Right cardiac atrium (tissue), 5 donors: ENCODE results near the gene ZSCAN21. TPM values are rescaled to one million over a fixed set of nuclear protein-coding genes. Genes with fewer than 3 reads are reported as not detected.
A peak's percentile ranks its signal among the peaks of the same experiment; 100 is the strongest.

ENCODE experiments used
- ATAC-seq, 2 donors: fragments of 200-7000 bp; cut with Tn5 transposase; one replicate each; pipeline versions ENCODE4 v1.8.0 to v1.9.1; 2020; ENCODE audit warnings: moderate library complexity in 2 of 2, mild to moderate bottlenecking in 1 of 2
- DNase-seq, 3 donors: peaks; one replicate each; pipeline ENCODE4 v3.0.0-alpha.2; 2020
- H3K27ac ChIP-seq: one replicate; pipeline ENCODE4 v1.5.1; 2013; ENCODE audit warnings: mild to moderate bottlenecking, low read length, control low read depth, moderate library complexity
- H3K27me3 ChIP-seq: one replicate; pipeline ENCODE4 v1.6.1; 2013; ENCODE audit not compliant: control insufficient read depth, insufficient read depth
- H3K4me1 ChIP-seq: one replicate; pipeline ENCODE4 v1.6.1; 2013; ENCODE audit warnings: low read length; ENCODE audit not compliant: control insufficient read depth, insufficient read depth
- H3K4me3 ChIP-seq: one replicate; pipeline ENCODE4 v1.5.1; 2013; ENCODE audit warnings: low read length, control low read depth
- H3K9me3 ChIP-seq: one replicate; pipeline ENCODE4 v1.6.1; 2013; ENCODE audit warnings: low read length; ENCODE audit not compliant: control insufficient read depth
- WGBS: extraction: QIAGEN DNeasy Blood & Tissue Kit; methylation state at CpG from one replicate; pipeline ENCODE4 v1.1.7; 2013; 5-methylcytosine and 5-hydroxymethylcytosine counted together
- intact Hi-C, 4 donors: fragments of 100-400 bp; cut with DNase I; formaldehyde crosslinking; loops; one replicate each; pipeline versions ENCODE4 v1.11.0 to v1.14.0; 2022 to 2023
- polyA plus RNA-seq: library from polyadenylated mRNA; stranded (reverse); fragments of 200-250 nt; gene quantifications from one replicate; pipeline ENCODE4 v1.2.3, GENCODE V29; 2013
- total RNA-seq, 4 donors: library from RNA; stranded (reverse); fragmentation: NEBNext Ultra II Directional; extraction: Animal tissue kit (Norgen Biotek cat#: 25700); gene quantifications; one replicate each; pipeline ENCODE4 v1.2.1, GENCODE V29; 2021
- donor health status: healthy with polysubstance abuse.
- donor health status: DM: no; HTN: yes; CAD: no.
- donor health status: DM: no; HTN: no; CAD: no.
- donor health status: DM: no; HTN: yes; CAD: no; lungs with severe emphysema.
- donor health status: DM: yes; HTN: yes; CAD: no.

ZSCAN21 gene
- total and polyA plus RNA-seq, 5 donors: 6.2 to 8.6 (median 7.6) TPM

DNA sequence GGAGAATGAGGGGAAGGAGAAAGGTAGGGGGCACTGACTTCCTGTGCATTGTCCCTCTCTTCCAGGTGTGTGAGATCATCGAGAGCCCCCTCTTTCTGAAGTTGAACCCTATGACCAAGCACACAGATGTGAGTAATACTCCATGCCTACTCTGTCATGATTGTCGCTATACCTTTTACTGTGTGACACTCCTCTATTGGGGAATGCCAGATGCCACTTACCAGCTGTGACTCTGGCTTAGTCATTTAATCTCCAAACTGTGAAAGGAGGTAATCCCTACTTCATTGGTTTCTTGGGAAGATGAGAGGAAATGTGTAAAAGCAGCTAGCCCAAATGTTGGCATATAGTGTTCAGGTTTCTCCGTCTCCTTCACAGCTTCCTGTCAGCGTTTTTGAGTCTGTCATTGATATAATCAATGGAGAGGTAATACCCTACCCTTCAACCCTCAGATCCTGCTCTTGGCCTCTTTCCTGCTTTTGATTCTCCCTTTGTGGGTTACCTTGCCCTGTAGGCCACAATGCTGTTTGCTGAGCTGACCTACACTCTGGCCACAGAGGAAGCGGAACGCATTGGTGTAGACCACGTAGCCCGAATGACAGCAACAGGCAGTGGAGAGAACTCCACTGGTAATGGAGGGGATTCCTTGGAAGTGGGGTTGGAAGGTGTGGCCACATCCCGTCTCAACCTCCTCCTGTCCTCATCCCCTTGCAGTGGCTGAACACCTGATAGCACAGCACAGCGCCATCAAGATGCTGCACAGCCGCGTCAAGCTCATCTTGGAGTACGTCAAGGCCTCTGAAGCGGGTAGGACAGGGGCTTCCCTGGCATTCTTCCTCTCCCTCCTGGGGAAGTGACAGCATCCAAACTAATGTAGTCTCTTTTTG lies 41.2 kb downstream of the ZSCAN21 start:
- no peak for DNase-seq
- 87% methylated on average over 14 of the region's 14 CpGs for WGBS
- ATAC-seq: no peak
- intact Hi-C loops: no loop called here
- H3K9me3 ChIP-seq: no peaks in the 10 kb centered on the region
- peaks cover 3% of the 10 kb centered on the region for H3K4me1 ChIP-seq
- H3K27me3 ChIP-seq: no peaks in the 10 kb centered on the region
- no peak overlapping the region for H3K4me3 ChIP-seq
- H3K27ac ChIP-seq: no peak overlapping the region

DNA sequence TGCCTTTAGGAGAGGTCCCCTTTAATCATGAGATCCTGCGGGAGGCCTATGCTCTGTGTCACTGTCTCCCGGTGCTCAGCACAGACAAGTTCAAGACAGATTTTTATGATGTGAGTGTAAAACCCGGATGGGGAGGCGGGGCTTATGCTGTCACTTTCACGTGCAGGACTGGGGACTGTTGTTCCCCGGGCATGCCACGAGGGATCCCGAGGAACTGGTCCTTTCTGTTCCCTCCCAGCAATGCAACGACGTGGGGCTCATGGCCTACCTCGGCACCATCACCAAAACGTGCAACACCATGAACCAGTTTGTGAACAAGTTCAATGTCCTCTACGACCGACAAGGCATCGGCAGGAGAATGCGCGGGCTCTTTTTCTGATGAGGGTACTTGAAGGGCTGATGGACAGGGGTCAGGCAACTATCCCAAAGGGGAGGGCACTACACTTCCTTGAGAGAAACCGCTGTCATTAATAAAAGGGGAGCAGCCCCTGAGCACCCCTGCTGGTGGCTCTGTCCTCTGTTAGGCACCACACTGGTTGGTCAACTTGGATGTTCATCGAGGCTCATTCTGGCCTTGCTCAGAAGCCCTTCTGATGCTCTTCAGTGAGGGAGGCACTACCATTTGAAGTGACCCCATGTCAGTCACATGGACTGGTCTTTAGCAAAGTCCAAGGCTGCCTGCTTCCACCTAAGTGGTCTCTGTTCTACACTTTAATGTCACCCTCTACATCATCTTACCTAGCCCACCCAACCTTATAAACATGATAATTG lies 42.0 kb downstream of the ZSCAN21 start:
- Histone ChIP-seq H3K27ac (no peak overlapping the region), H3K27me3 (no peaks in the 10 kb centered on the region), H3K4me3 (no peak overlapping the region), H3K4me1 (peaks cover 3% of the 10 kb centered on the region), H3K9me3 (no peaks in the 10 kb centered on the region)
- 65% methylated on average over 19 of the region's 19 CpGs for WGBS
- intact Hi-C loops: no loop called here
- DNase-seq (no peak), ATAC-seq (no peak)

DNA sequence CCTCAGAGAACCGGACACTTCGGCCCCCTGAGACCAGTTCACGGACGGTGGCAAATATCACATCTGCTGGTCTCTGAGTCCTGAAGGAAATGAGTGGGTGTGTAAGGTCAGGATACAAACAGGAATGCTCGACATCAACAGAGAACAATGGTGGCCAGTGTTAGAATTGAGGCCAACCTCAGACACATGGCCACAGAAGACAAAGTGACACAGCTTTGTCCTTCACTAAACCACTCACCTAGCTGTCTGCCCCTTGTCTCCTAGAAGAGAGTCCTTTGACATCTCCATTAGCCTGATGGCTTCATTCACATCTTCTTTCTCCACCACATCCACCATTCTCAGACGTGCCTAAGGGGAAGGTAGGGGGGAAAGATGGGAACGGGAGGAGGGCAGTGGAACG lies 43.5 kb downstream of the ZSCAN21 start:
- H3K9me3 ChIP-seq: no peaks in the 10 kb centered on the region
- H3K4me1 ChIP-seq: peaks cover 3% of the 10 kb centered on the region
- no peaks in the 10 kb centered on the region for H3K27me3 ChIP-seq
- WGBS: 37% methylated on average over 8 of the region's 8 CpGs
- H3K4me3 ChIP-seq: no peak overlapping the region
- ATAC-seq: no peak
- intact Hi-C loops: no loop called here
- H3K27ac ChIP-seq: no peak overlapping the region
- no peak for DNase-seq

DNA sequence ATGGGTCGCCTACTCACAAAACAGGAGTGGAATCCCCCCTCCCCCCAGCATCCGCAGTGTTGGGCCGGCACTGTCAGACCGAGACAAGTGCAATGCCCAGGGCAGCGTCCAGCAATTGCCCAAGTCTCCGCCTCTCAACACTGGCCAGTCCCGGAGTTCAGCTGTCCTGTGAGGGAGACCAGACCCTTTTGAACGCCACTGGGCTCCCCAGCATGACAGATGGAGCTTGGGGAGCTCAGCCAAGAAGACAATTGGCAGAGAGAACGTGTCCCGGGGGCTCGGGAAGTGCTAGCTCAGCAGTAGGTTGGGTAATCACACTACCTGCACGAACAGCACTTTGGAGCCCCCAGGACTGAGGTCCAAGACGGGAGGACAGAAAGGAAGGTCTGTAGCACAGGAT lies 43.9 kb downstream of the ZSCAN21 start:
- ATAC-seq (no peak), DNase-seq (no peak)
- Histone ChIP-seq H3K27ac (no peak overlapping the region), H3K4me3 (no peak overlapping the region), H3K27me3 (no peaks in the 10 kb centered on the region), H3K4me1 (peaks cover 3% of the 10 kb centered on the region), H3K9me3 (no peaks in the 10 kb centered on the region)
- intact Hi-C loops: no loop called here
- 41% methylated on average over 13 of the region's 13 CpGs for WGBS

DNA sequence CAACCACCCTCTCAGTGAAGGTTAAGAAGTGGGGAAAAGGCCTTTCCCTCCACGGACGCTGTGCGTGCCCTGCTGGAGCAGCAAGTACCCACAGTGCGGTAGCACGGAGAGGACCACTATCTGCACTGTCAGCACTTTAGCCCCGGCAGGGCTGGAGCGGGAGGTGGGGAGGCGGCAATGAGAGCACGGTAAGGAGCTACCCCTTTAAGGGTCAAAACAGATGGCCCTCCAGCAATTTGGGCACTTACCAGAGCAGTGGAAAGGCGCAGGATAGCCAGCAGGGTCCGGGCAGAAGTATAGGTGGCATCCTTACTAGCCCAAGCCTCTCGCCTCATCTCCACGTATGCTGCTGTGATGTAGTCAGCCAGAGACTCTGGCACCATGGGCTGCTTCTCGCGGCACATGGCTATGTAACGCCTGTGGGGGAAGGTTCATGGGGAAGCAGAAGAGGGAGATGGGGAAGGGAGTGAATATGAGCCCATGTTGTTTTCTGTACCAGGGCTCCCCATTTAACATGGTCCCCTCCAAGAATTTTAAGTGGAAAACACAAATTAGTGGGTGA lies 44.4 kb downstream of the ZSCAN21 start:
- intact Hi-C loops: no loop called here
- Histone ChIP-seq H3K4me3 (no peak overlapping the region), H3K27me3 (no peaks in the 10 kb centered on the region), H3K27ac (no peak overlapping the region), H3K4me1 (peaks cover 3% of the 10 kb centered on the region), H3K9me3 (no peaks in the 10 kb centered on the region)
- DNase-seq: no peak
- 76% methylated on average over 16 of the region's 16 CpGs for WGBS
- ATAC-seq: peak in 1 of 2 donors; percentile 5

DNA sequence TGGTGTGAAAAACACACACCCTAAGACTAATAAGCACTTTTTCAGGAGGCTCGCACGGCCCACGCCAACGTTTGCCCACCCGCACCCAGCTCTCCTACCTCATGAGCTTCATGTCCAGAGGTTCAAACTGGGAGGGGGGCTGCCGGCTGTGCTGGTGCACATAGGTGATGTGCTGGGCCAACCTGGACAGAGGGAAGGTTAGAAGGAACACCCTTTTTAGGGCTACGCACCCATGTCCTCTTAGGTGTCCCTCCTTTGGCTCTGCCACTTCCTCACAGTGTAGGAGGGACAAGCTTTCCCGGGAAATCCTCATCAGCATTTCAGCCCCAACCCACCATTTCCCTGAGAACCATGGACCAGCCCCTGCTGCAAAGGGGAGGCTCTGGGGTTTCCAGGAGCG lies 45.7 kb downstream of the ZSCAN21 start:
- ATAC-seq (no peak), DNase-seq (peak in 1 of 3 donors; percentile 62)
- no peak overlapping the region for H3K4me3 ChIP-seq
- no peaks in the 10 kb centered on the region for H3K27me3 ChIP-seq
- H3K4me1 ChIP-seq: peaks cover 3% of the 10 kb centered on the region
- H3K9me3 ChIP-seq: no peaks in the 10 kb centered on the region
- intact Hi-C loops: no loop called here
- no peak overlapping the region for H3K27ac ChIP-seq
- WGBS: 81% methylated on average over 9 of the region's 9 CpGs

DNA sequence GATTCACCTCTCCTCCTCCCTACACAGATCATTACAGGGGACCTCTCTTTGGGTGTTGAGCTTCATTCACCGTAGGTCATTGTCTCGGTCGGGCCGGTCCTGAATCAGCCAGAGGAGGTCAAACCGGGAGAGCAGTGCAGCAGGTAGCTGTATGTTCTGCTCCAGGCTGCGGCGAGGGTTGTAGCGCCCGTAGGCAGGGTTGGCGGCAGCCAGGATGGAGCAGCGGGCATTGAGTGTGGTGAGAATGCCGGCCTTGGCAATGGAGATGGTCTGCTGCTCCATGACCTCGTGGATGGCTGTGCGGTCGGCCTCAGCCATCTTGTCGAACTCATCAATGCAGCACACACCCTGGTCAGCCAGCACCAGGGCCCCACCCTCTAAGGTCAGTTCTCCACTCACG lies 46.1 kb downstream of the ZSCAN21 start:
- intact Hi-C loops: no loop called here
- DNase-seq: peak in 1 of 3 donors; percentile 35
- H3K27ac ChIP-seq: no peak overlapping the region
- no peak overlapping the region for H3K4me3 ChIP-seq
- no peaks in the 10 kb centered on the region for H3K27me3 ChIP-seq
- ATAC-seq: no peak
- 90% methylated on average over 17 of the region's 17 CpGs for WGBS
- peaks cover 3% of the 10 kb centered on the region for H3K4me1 ChIP-seq
- H3K9me3 ChIP-seq: no peaks in the 10 kb centered on the region

DNA sequence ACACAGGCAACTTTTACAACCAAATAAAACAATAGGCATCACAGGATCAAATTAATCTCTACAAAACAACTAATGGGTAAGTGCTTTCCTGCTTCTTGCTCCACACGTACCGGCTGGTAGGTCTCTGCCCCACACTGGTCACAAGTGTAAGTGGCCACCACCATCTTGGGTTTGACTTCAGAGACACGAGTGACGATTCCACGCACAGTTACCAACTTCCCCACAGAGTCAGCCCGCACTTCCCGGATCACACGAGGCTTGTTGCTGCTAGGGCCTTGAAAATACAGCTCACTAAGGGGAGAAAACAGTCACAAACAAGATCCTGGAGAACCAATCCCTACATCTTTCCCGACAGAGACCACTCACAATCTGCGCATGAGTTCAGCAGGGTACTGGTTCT lies 49.3 kb downstream of the ZSCAN21 start:
- H3K9me3 ChIP-seq: no peaks in the 10 kb centered on the region
- H3K4me1 ChIP-seq: peaks cover 7% of the 10 kb centered on the region
- WGBS: 86% methylated on average over 10 of the region's 10 CpGs
- ATAC-seq: no peak
- H3K27me3 ChIP-seq: no peaks in the 10 kb centered on the region
- no peak overlapping the region for H3K4me3 ChIP-seq
- no peak for DNase-seq
- no peak overlapping the region for H3K27ac ChIP-seq
- intact Hi-C loops: no loop called here

DNA sequence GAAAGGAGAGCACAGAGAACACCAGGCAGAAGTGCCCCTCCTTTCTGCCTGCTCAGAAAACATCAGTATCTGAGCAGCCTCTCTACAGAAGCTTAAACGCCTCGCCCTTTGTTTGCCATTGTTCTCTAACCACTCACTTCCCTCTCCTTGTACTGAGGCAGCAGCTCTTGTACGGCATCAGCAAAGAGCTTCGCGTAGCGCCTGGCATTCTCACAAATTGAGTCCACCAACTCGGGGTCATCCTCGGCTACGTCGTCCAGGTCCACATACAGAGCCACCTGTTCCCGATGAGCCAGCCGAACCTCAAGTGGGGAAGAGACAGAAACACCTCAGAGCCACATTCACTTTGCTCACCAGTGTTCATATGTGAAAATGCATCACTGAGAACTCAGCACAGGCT lies 49.9 kb downstream of the ZSCAN21 start:
- Histone ChIP-seq H3K4me1 (peaks cover 7% of the 10 kb centered on the region), H3K27ac (no peak overlapping the region), H3K27me3 (no peaks in the 10 kb centered on the region), H3K4me3 (no peak overlapping the region), H3K9me3 (no peaks in the 10 kb centered on the region)
- WGBS: 64% methylated on average over 12 of the region's 12 CpGs
- DNase-seq (no peak), ATAC-seq (no peak)
- intact Hi-C loops: no loop called here

DNA sequence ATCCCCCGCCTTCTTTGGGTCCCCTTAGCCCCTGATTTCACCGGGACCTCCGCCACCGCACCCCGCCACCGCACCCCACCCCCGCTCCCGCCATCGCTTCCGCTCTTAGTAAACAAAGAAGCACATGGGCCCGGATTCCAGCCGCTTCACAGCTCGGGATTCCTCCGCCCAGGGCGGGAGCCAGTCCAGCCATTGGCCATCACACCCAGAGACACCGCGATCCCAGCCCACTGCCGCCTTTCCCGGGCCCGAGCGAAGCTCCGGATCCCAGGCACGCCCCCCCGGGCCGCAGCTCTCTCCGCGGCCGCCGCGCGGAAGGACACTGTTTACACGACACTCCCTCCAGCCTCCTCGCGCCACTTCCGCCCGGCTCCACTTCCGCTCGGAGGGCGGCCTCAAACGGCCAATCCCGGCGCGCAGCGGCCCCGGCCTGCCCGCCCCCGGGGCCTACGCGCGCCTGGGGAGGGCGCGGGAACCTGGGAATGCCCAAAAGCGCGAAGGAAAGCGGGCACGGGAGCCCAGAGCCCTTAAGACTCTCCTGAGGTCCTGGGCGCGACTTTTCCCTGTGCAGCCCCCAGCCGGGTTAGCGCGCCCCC lies 50.9 kb downstream of the ZSCAN21 start:
- WGBS: under 1% methylated on average over 61 of the region's 61 CpGs
- peak; percentile 95 to 97 (median 96) for DNase-seq
- Histone ChIP-seq H3K4me3 (peak overlapping the region; percentile 65), H3K27ac (peak overlapping the region; percentile 40), H3K9me3 (no peaks in the 10 kb centered on the region), H3K4me1 (peaks cover 7% of the 10 kb centered on the region), H3K27me3 (no peaks in the 10 kb centered on the region)
- intact Hi-C loops: no loop called here
- ATAC-seq: peak; percentile 94
